Bronchial epithelial cell (primary cell): ENCODE data around the gene COL13A1. TPM values are rescaled to one million over a fixed set of nuclear protein-coding genes. Genes with fewer than 3 reads are reported as not detected.

ENCODE experiments used
- DNase-seq: peaks from one replicate; pipeline ENCODE4 v3.0.0-alpha.2; 2010; ENCODE audit warnings: low read depth
- FAIRE-seq: peaks from 2 replicates; lab custom pipeline; 2011; peaks lifted over from hg19 to GRCh38; lab: Jason Lieb, UNC
- H3K27me3 ChIP-seq: 2 replicates; pipeline ENCODE4 v1.5.1; 2011; ENCODE audit warnings: low read length; ENCODE audit not compliant: control insufficient read depth, insufficient read depth
- H3K36me3 ChIP-seq: 2 replicates; pipeline ENCODE4 v1.5.1; 2011; ENCODE audit warnings: low read length; ENCODE audit not compliant: control insufficient read depth, insufficient read depth
- H3K4me3 ChIP-seq: 2 replicates; pipeline ENCODE4 v1.5.1; 2011; ENCODE audit warnings: mild to moderate bottlenecking, low read depth, low read length, control low read depth
- total RNA-seq: library from RNA; depleted of rRNA; stranded (reverse); fragments of >200 nt; gene quantifications from 2 replicates; pipeline ENCODE4 v1.2.1, GENCODE V29; 2014
- TF ChIP-seq, protein P1 (sequence below): IDR thresholded peaks from 2 replicates; pipeline ENCODE4 v1.5.1; 2011; ENCODE audit warnings: mild to moderate bottlenecking, moderate library complexity, low read length, control low read depth, inconsistent platforms; ENCODE audit not compliant: insufficient read depth, severe bottlenecking

The COL13A1 gene
- total RNA-seq, 1 donor from 2014 or later, result under 0.01 TPM

DNA sequence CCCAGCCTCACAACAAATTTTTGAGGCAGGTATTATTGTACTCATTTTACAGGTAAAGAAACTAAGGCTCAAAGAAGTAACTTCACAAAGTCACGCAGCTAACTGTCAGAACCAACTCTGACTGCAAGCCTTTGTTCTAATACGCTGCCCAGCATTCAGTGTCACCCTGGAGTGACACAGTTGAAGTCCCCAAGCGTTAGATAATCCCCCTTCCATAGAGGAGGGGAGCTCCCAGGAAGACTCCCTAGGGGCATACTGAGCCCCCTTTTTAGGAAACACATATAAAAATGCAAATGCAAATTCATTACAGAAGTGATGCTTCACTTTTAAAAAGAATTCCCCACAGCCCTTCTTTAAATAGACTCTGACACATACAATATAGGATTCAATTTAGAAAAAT lies 150.0 kb downstream of the COL13A1 start:
- H3K4me3 ChIP-seq, result no peak overlapping the region
- FAIRE-seq (no peak), DNase-seq (no peak)
- H3K27me3 ChIP-seq, result peaks cover 1% of the 10 kb centered on the region
- TF ChIP-seq, protein P1, sequence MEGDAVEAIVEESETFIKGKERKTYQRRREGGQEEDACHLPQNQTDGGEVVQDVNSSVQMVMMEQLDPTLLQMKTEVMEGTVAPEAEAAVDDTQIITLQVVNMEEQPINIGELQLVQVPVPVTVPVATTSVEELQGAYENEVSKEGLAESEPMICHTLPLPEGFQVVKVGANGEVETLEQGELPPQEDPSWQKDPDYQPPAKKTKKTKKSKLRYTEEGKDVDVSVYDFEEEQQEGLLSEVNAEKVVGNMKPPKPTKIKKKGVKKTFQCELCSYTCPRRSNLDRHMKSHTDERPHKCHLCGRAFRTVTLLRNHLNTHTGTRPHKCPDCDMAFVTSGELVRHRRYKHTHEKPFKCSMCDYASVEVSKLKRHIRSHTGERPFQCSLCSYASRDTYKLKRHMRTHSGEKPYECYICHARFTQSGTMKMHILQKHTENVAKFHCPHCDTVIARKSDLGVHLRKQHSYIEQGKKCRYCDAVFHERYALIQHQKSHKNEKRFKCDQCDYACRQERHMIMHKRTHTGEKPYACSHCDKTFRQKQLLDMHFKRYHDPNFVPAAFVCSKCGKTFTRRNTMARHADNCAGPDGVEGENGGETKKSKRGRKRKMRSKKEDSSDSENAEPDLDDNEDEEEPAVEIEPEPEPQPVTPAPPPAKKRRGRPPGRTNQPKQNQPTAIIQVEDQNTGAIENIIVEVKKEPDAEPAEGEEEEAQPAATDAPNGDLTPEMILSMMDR, result no peak
- H3K36me3 ChIP-seq, result no peaks in the 10 kb centered on the region

DNA sequence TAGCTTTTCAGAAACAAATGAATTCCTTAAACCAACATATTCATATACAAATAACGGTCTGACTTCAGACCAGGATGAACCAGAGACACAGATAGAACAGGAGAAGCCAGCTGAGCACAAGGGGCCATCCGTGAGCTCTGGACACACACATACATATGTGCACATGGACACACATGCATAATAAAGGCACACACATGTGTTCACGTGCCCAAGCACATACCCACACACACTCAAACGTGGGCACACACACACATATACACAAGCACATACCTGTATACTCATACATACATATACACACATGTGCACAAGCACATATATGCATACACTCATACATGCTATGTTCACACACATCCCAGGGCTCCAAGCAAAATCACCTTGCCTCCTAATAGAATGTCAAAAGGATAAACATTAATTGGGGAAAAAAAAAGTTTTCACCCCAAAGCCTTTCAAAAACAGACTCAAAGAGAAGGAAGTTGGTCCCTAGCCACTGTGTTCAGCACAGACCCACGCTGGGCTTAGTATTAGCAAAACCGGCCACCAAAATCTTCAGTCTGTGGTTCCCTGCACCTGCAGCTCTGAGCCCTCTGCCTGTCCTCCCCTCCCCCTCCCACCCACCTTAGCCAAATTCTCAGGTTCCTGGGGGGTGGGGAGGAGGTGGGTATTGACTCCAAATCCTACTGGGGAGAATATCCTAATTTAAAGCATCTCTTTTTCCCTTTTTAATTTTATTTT lies 150.5 kb downstream of the COL13A1 start:
- FAIRE-seq (no peak), DNase-seq (no peak)
- TF ChIP-seq, protein P1, result no peak
- no peak overlapping the region for H3K4me3 ChIP-seq
- no peaks in the 10 kb centered on the region for H3K27me3 ChIP-seq
- no peaks in the 10 kb centered on the region for H3K36me3 ChIP-seq

DNA sequence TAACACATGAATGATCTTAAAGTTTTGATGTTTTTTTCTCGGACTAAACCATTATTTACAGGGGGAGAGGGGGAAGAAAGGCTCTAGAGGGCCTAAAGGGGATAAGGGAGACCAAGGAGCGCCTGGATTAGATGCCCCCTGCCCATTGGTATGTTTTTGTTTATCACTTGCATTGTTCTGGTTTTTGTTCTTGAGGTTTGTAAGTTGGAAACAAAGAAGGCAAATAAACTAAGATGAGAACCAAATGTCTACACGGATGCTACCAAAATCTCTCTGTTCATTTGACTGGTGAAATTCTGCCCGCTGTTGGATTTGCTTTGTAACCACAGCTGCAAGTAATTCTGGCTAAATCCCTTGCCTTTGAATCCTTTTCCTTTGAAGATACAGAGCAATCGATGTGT lies 151.1 kb downstream of the COL13A1 start:
- FAIRE-seq (no peak), DNase-seq (no peak)
- TF ChIP-seq, protein P1, result no peak
- H3K36me3 ChIP-seq, result no peaks in the 10 kb centered on the region
- H3K4me3 ChIP-seq, result no peak overlapping the region
- H3K27me3 ChIP-seq, result no peaks in the 10 kb centered on the region

DNA sequence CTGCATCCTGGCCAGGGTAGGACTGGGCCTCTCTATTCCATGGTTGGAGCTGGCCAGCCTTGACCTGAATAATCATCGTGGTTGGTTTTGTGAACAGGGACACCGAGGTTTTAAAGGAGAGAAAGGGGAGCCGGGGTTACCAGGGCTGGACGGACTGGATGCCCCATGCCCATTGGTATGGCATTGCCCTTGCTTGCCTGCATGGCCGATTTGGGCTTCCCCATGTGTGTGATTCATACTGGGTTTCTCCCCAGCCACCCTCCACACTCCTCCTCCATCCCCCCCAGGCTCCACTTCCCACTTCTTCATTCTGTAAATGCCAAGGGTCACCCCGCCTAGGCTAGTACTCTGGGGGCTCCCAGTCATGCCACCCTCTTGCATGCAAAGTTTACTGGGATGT lies 152.1 kb downstream of the COL13A1 start:
- Histone ChIP-seq H3K27me3 (no peaks in the 10 kb centered on the region), H3K4me3 (no peak overlapping the region), H3K36me3 (no peaks in the 10 kb centered on the region)
- TF ChIP-seq, protein P1, result no peak
- DNase-seq (peak; percentile 31), FAIRE-seq (no peak)

DNA sequence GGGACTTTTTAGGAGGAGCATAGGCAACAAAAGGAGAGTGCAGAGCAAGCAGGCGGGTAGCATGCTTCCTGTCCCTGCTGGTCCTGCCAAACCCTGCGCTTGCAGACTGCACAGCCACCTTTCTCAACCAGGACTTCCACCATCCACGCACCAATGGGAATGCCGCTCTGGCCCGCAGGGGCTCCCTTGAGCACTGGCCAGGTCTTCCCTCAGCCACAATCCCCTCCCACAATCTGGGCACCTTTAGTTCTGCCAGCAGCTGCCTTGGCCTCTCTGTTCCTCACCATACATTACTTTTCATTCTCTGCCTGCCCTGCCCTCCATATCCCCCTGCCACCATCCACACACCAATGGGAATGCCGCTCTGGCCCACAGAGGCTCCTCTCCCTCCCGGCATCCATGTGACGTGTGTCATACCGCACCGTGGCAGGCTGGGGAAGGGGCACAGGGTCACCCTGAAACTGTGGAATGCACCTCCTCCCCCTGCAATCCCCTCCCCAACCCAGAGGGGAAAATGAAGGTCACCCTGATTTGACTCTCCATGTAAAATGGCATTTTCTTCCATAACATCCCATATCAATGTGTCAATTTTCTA lies 153.6 kb downstream of the COL13A1 start:
- no peak for DNase-seq
- no peak for FAIRE-seq
- TF ChIP-seq, protein P1, result no peak
- Histone ChIP-seq H3K36me3 (no peaks in the 10 kb centered on the region), H3K27me3 (no peaks in the 10 kb centered on the region), H3K4me3 (no peak overlapping the region)
